GM19193 (cell line): ENCODE results near the gene CPN1.

Experiments
- POLR2A ChIP-seq: IDR thresholded peaks from 4 replicates; pipeline ENCODE4 v1.6.1; 2011; ENCODE audit not compliant: insufficient read depth, insufficient read length; ENCODE audit errors: extremely low read depth

Gene CPN1

DNA sequence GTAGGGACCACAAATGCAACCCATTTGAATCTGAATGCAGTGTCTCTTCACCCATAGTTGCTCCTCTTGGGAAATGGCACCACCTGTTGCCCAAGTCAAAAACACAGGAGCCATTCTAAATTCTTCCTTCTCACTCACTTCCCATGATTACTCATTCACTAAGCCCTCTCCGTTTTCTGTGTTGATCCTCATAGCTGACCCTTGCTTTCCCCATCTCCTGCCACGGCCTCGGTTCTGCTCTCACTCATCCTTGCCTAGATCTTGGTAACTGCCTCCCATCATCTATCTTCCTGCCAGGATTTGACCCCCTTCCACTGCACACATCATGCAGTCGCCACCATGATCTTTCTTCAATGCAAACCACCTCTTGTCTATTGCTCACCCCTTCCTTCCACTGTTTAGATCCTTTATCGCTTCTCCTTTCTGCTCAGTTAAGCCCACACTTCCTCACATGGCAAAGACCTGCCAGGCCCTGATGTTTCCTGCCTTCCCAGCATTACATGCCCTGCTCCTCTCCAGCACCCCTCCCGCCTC is 19.0 kb upstream of the CPN1 start:
- no peak for TF ChIP-seq POLR2A

GRCh38 chr10:100089241-100089640 is 7.6 kb upstream of the CPN1 start:
- no peak for TF ChIP-seq POLR2A

- no peak for TF ChIP-seq POLR2A
Measured at GRCh38 chr10:100085596-100085995, 3.9 kb upstream of the CPN1 start.

DNA sequence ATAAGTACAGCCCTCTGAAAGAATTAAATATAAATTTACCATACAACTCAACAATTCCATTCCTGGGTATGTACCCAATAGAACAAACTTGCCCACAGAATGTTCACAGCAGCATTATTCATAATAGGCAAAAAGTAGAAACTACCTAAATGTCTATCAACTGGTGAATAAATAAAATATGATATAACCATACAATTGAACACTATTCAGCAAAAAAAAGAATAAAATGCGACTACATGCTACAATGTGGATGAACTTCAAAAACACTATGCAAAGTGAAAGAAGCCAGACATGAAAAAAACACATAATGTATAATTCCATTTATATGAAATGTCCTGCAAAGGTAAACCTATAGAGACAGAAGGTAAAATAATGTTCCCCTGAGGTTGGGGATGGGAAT is 2.0 kb upstream of the CPN1 start:
- no peak for TF ChIP-seq POLR2A

GRCh38 chr10:100076750-100077149 is 4.9 kb downstream of the CPN1 start:
- TF ChIP-seq POLR2A = no peak

DNA sequence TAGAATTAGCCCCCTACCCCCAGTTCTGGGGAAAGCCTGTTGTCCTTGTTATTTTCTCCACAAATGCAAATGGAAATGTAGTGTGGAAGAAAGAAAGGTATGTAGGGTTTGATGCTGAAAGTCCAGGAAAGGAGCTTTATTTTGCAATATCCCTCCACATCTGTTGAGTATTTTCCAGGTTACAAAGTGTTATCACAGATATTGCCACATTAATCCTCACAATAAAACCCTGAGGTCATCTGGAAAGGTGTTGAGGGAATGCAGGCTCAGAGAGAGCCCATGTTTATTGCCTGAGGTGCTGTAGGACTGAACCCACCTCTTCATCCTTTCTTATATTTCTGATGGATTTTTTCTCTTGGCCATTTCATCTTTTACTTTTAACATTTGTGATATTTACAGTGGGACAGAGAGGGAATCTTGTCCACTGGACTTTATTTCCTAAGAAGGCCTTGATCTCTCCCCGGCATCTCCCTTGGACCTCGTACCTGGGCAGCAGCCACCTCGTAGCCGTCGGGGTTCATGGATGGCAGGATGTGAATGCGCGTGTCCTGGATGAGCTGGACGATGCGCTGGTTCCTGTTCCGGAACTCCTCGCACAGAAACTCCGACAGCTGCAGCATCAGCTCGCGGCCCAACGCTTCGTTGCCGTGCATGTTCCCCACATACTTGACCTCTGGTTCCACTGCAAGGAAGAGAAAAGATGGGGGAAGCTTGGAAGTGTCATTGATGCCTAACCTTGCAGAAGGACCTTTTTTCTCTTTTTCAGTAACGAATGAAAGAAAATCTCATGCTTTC is 6.0 kb downstream of the CPN1 start:
- no peak for TF ChIP-seq POLR2A

- no peak for TF ChIP-seq POLR2A
Measured at GRCh38 chr10:100072514-100072913, 9.2 kb downstream of the CPN1 start.

- TF ChIP-seq POLR2A = no peak
Measured at GRCh38 chr10:100071529-100071928, 10.1 kb downstream of the CPN1 start.

DNA sequence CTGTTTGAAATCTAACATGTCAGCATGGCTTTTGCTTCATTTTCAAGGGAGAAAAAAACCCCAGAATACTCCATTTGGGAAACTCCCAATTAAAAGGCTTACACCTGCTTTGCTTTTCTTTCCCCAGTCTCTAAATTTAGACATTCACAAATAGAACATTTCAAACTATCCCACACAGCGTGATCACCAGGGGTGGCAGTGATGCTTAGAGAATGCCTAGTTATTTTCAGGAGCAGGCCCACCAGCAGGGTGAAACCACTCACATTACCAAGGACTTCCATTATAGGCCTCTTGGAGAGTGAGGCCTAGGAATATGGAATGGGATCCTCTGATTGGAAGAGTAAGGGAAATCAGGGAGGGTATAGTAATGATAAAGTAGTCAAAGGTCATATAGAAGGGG is 14.2 kb downstream of the CPN1 start:
- no peak for TF ChIP-seq POLR2A

GRCh38 chr10:100065084-100065660 is 16.5 kb downstream of the CPN1 start:
- TF ChIP-seq POLR2A = no peak

GRCh38 chr10:100061401-100061800 is 20.3 kb downstream of the CPN1 start:
- TF ChIP-seq POLR2A = no peak

DNA sequence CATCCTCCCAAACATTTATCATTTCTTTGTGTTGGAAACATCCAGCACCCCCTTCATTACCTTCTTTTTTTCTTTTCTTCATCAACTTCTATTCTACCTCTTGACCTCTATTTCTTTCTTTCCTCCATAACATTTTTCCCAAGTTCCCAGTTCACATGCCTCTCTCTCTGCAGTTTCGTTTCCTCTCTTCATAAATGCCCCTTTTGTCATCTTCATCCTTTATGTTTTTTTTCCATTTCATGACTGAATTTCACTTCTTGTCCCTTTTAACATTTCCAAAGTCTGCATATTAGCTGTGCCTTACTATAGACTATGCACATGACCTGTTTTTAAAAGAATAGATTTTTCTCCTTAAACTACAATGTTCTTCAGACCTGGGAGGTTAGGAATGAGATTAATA is 23.7 kb downstream of the CPN1 start:
- no peak for TF ChIP-seq POLR2A

GRCh38 chr10:100053686-100054460 is 27.8 kb downstream of the CPN1 start:
- TF ChIP-seq POLR2A = no peak

GRCh38 chr10:100046021-100046486 is 35.6 kb downstream of the CPN1 start:
- no peak for TF ChIP-seq POLR2A

GRCh38 chr10:100045592-100045991 is 36.1 kb downstream of the CPN1 start:
- no peak for TF ChIP-seq POLR2A
